HepG2 (cell line): ENCODE results near the gene FMN2.

ENCODE experiments used
- JUN ChIP-seq: sonication (generic); formaldehyde crosslinking; IDR thresholded peaks from 2 replicates; pipeline ENCODE4 v1.4.0; 2020; ENCODE audit warnings: mild to moderate bottlenecking, missing genetic modification reagents
- NFE2L2 ChIP-seq: fragments of 150-350 bp; IDR thresholded peaks from 2 replicates; pipeline ENCODE4 v1.6.1; 2014; ENCODE audit warnings: low read length
- RAD21 ChIP-seq: fragments of 450-650 bp; formaldehyde crosslinking; IDR thresholded peaks from 2 replicates; pipeline ENCODE4 v1.5.0; 2020; ENCODE audit warnings: mild to moderate bottlenecking
- RXRB ChIP-seq: IDR thresholded peaks from 2 replicates; pipeline ENCODE4 v1.6.1; 2016; ENCODE audit warnings: borderline replicate concordance, missing genetic modification reagents, missing compliant biosample characterization
- SMC3 ChIP-seq: IDR thresholded peaks from 2 replicates; pipeline ENCODE4 v1.6.1; 2011; ENCODE audit warnings: low read length, improper control_type of control experiment
- ZNF253 ChIP-seq: sonication (generic); formaldehyde crosslinking; IDR thresholded peaks from 2 replicates; pipeline ENCODE4 v1.8.0; 2022; ENCODE audit warnings: mild to moderate bottlenecking, missing genetic modification reagents, borderline replicate concordance
- ZZZ3 ChIP-seq: sonication (generic); formaldehyde crosslinking; IDR thresholded peaks from 2 replicates; pipeline ENCODE4 v1.4.0; 2020; ENCODE audit warnings: missing genetic modification reagents, mild to moderate bottlenecking, borderline replicate concordance
- TF ChIP-seq, protein P1 (sequence below): sonication (generic); formaldehyde crosslinking; IDR thresholded peaks from 2 replicates; pipeline ENCODE4 v1.4.0; 2020; ENCODE audit warnings: mild to moderate bottlenecking, low read depth, missing genetic modification reagents
- TF ChIP-seq, protein P2 (sequence below): sonication (generic); formaldehyde crosslinking; IDR thresholded peaks from 2 replicates; pipeline ENCODE4 v1.5.0; 2020; ENCODE audit warnings: mild to moderate bottlenecking, missing genetic modification reagents, moderate library complexity

DNA sequence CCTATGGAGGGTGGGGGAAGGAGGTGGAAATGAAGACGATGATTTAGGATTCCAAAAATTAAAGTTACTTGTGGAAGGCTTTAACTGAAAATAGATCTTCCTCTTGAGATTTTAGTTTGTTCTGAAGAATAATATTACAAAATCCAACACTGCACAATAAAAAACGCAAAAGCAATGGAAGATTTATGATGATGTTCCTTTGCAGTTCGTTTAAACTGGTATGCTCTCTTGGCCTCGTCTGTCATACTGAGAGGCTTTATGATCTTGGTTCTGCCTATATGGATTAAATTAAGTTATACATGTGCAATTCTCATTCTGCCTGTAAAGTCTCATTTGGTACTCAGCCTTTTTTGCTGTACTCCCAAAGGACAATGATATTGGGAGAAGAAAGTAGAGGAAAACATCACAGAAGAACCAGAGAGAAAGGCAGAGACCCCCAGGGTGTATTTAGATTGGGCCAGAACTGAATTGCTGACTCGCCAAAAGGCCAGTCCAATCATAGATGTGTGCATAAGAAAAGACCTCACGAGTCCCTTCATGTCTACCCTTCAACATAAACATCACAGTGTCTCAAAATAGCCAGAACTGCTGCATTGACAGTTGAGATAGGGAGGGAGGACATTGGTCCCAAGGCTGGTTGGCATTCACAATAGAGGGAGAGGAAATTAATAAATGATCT, 331.7 kb downstream of the FMN2 start:
- no peak for TF ChIP-seq JUN (CRISPR knock-in tag)
- TF ChIP-seq ZNF253, result no peak
- no peak for TF ChIP-seq SMC3
- TF ChIP-seq NFE2L2, result no peak
- TF ChIP-seq, protein P1, sequence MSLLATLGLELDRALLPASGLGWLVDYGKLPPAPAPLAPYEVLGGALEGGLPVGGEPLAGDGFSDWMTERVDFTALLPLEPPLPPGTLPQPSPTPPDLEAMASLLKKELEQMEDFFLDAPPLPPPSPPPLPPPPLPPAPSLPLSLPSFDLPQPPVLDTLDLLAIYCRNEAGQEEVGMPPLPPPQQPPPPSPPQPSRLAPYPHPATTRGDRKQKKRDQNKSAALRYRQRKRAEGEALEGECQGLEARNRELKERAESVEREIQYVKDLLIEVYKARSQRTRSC (CRISPR knock-in tag), result no peak
- no peak for TF ChIP-seq ZZZ3 (CRISPR knock-in tag)
- TF ChIP-seq, protein P2, sequence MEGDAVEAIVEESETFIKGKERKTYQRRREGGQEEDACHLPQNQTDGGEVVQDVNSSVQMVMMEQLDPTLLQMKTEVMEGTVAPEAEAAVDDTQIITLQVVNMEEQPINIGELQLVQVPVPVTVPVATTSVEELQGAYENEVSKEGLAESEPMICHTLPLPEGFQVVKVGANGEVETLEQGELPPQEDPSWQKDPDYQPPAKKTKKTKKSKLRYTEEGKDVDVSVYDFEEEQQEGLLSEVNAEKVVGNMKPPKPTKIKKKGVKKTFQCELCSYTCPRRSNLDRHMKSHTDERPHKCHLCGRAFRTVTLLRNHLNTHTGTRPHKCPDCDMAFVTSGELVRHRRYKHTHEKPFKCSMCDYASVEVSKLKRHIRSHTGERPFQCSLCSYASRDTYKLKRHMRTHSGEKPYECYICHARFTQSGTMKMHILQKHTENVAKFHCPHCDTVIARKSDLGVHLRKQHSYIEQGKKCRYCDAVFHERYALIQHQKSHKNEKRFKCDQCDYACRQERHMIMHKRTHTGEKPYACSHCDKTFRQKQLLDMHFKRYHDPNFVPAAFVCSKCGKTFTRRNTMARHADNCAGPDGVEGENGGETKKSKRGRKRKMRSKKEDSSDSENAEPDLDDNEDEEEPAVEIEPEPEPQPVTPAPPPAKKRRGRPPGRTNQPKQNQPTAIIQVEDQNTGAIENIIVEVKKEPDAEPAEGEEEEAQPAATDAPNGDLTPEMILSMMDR (CRISPR knock-in tag), result no peak
- no peak for TF ChIP-seq RXRB (CRISPR knock-in tag)
- TF ChIP-seq RAD21 (CRISPR knock-in tag), result no peak
